Gastroesophageal sphincter (tissue), 4 donors: ENCODE data around the gene GLOD4. TPM values are rescaled to one million over a fixed set of nuclear protein-coding genes. Genes with fewer than 3 reads are reported as not detected.

Source experiments
- ATAC-seq: fragments of 150-250 bp; one replicate; pipeline ENCODE4 v1.9.1; 2016; ENCODE audit warnings: mild to moderate bottlenecking, moderate library complexity
- H3K27ac ChIP-seq, 4 donors: fragments of 200-600 bp; sonication (generic) in 3 of 4; 1 replicate in 3 of 4; 2 replicates in 1 of 4; pipeline ENCODE4 v1.5.1; 2016 to 2019
- H3K27me3 ChIP-seq: fragments of 200-600 bp; sonication (generic); one replicate; pipeline ENCODE4 v1.5.1; 2019
- H3K36me3 ChIP-seq, 2 donors: fragments of 200-600 bp; sonication (generic); one replicate each; pipeline ENCODE4 v1.5.1; 2019; ENCODE audit warnings: control low read depth in 1 of 2
- H3K4me1 ChIP-seq, 3 donors: fragments of 200-600 bp; sonication (generic); 1 replicate in 2 of 3; 2 replicates in 1 of 3; pipeline ENCODE4 v1.5.1; 2016 to 2019; ENCODE audit warnings: control low read depth in 2 of 3
- H3K4me3 ChIP-seq, 2 donors: fragments of 200-600 bp; sonication (generic); one replicate each; pipeline ENCODE4 v1.5.1; 2019; ENCODE audit warnings: mild to moderate bottlenecking in 1 of 2, moderate library complexity in 1 of 2
- H3K9me3 ChIP-seq, 3 donors: fragments of 200-600 bp; sonication (generic); one replicate each; pipeline ENCODE4 v1.5.1; 2017 to 2019; ENCODE audit warnings: control low read depth in 2 of 3
- EP300 ChIP-seq: sonication (generic); formaldehyde crosslinking; IDR thresholded peaks from one replicate; pipeline ENCODE4 v1.6.1; 2017; ENCODE audit warnings: antibody characterized with exemption, mild to moderate bottlenecking
- POLR2A ChIP-seq, 2 donors: fragments of 450-650 bp; IDR thresholded peaks; one replicate each; pipeline ENCODE4 v1.6.1; 2017; ENCODE audit warnings: antibody characterized with exemption in 2 of 2, mild to moderate bottlenecking in 2 of 2, moderate library complexity in 1 of 2
- POLR2AphosphoS5 ChIP-seq: sonication (generic); formaldehyde crosslinking; IDR thresholded peaks from one replicate; pipeline ENCODE4 v1.6.1; 2017; ENCODE audit warnings: antibody characterized with exemption
- WGBS, 2 donors: methylation state at CpG; one replicate each; pipeline ENCODE4 v1.1.5; 2018; ENCODE audit warnings: low coverage in 1 of 2; 5-methylcytosine and 5-hydroxymethylcytosine counted together
- total RNA-seq, 4 donors: library from RNA; depleted of rRNA; stranded (reverse); fragments of >200 nt; gene quantifications; one replicate each; pipeline ENCODE4 v1.1.0, GENCODE V29; 2016
- TF ChIP-seq, protein P1 (sequence below), 4 experiments: fragments of 200-600 bp in 2 of 4; fragments of 450-650 bp in 2 of 4; sonication (generic) in 1 of 4; IDR thresholded peaks; one replicate each; pipeline ENCODE4 v1.5.1; 2017 to 2019; ENCODE audit warnings: antibody characterized with exemption in 4 of 4, mild to moderate bottlenecking in 2 of 4, moderate library complexity in 2 of 4

Gene GLOD4
- total RNA-seq, 4 donors from 2014 or later: 52.5 to 119 (median 99.3) TPM

- no peak overlapping the region for H3K27ac ChIP-seq
- TF ChIP-seq POLR2AphosphoS5: no peak
- TF ChIP-seq, protein P1, sequence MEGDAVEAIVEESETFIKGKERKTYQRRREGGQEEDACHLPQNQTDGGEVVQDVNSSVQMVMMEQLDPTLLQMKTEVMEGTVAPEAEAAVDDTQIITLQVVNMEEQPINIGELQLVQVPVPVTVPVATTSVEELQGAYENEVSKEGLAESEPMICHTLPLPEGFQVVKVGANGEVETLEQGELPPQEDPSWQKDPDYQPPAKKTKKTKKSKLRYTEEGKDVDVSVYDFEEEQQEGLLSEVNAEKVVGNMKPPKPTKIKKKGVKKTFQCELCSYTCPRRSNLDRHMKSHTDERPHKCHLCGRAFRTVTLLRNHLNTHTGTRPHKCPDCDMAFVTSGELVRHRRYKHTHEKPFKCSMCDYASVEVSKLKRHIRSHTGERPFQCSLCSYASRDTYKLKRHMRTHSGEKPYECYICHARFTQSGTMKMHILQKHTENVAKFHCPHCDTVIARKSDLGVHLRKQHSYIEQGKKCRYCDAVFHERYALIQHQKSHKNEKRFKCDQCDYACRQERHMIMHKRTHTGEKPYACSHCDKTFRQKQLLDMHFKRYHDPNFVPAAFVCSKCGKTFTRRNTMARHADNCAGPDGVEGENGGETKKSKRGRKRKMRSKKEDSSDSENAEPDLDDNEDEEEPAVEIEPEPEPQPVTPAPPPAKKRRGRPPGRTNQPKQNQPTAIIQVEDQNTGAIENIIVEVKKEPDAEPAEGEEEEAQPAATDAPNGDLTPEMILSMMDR (IDR thresholded peaks at IDR 0.05): no peak
- no peak for TF ChIP-seq POLR2A (IDR thresholded peaks at IDR 0.05)
- TF ChIP-seq EP300: no peak
- 64 to 86% methylated on average over 4 to 19 of the region's 39 CpGs for WGBS, 2 donors
- peaks cover 0 to 62% of the 10 kb centered on the region in 2 donors for H3K36me3 ChIP-seq
- H3K27me3 ChIP-seq: no peaks in the 10 kb centered on the region
- H3K4me1 ChIP-seq: peaks cover 0 to 2% (median 0%) of the 10 kb centered on the region in 3 donors
- H3K4me3 ChIP-seq: no peak overlapping the region
- no peak for ATAC-seq
- no peaks in the 10 kb centered on the region for H3K9me3 ChIP-seq
These were observed 18.6 kb upstream of the GLOD4 start for GRCh38 chr17:800446-801242.

GRCh38 chr17:799261-799660 lies 17.2 kb upstream of the GLOD4 start:
- 80 to 87% methylated on average over 1 to 7 of the region's 11 CpGs for WGBS, 2 donors
- Histone ChIP-seq H3K4me1 (peaks cover 0 to 16% (median 10%) of the 10 kb centered on the region in 3 donors), H3K27me3 (no peaks in the 10 kb centered on the region), H3K4me3 (no peak overlapping the region), H3K27ac (no peak overlapping the region), H3K9me3 (no peaks in the 10 kb centered on the region), H3K36me3 (peaks cover 0 to 49% of the 10 kb centered on the region in 2 donors)
- no peak for ATAC-seq
- no peak for TF ChIP-seq EP300
- no peak for TF ChIP-seq POLR2A (IDR thresholded peaks at IDR 0.05)
- TF ChIP-seq, protein P1 (IDR thresholded peaks at IDR 0.05): no peak
- TF ChIP-seq POLR2AphosphoS5: no peak

- H3K36me3 ChIP-seq: peaks cover 0 to 41% of the 10 kb centered on the region in 2 donors
- no peaks in the 10 kb centered on the region for H3K27me3 ChIP-seq
- H3K9me3 ChIP-seq: no peaks in the 10 kb centered on the region
- H3K4me3 ChIP-seq: no peak overlapping the region
- H3K4me1 ChIP-seq: peaks cover 0 to 24% (median 11%) of the 10 kb centered on the region in 3 donors
- TF ChIP-seq POLR2A (IDR thresholded peaks at IDR 0.05) (no peak), POLR2AphosphoS5 (no peak), EP300 (no peak)
- TF ChIP-seq, protein P1 (IDR thresholded peaks at IDR 0.05): no peak
- 75 to 79% methylated on average over 7 to 11 of the region's 11 CpGs for WGBS, 2 donors
- no peak for ATAC-seq
- no peak overlapping the region for H3K27ac ChIP-seq
These were observed 16.2 kb upstream of the GLOD4 start for GRCh38 chr17:798246-798645.

- Histone ChIP-seq H3K9me3 (no peaks in the 10 kb centered on the region), H3K4me1 (peaks cover 0 to 27% (median 11%) of the 10 kb centered on the region in 3 donors), H3K27me3 (no peaks in the 10 kb centered on the region), H3K36me3 (peaks cover 0 to 38% of the 10 kb centered on the region in 2 donors), H3K4me3 (no peak overlapping the region), H3K27ac (peak overlapping the region in 3 of 4 donors; percentile 44 to 83 (median 54))
- 55 to 91% methylated on average over 2 to 7 of the region's 22 CpGs for WGBS, 2 donors
- ATAC-seq: no peak
- TF ChIP-seq EP300 (no peak), POLR2A (IDR thresholded peaks at IDR 0.05) (no peak), POLR2AphosphoS5 (no peak)
- TF ChIP-seq, protein P1 (IDR thresholded peaks at IDR 0.05): no peak
These were observed 15.3 kb upstream of the GLOD4 start for GRCh38 chr17:797236-797840.
